Endodermal cell (in vitro differentiated cells): Measurements from ENCODE around the gene ULK3. TPM values are rescaled to one million over a fixed set of nuclear protein-coding genes. Genes with fewer than 3 reads are reported as not detected.

ENCODE experiments used
- DNase-seq: peaks from one replicate; pipeline ENCODE4 v3.0.0-alpha.2; 2017
- H3K27ac ChIP-seq: 2 replicates; pipeline ENCODE4 v1.5.1; 2013; ENCODE audit warnings: mild to moderate bottlenecking, low read depth, low read length, moderate library complexity
- H3K27me3 ChIP-seq: 2 replicates; pipeline ENCODE4 v1.6.1; 2013; ENCODE audit warnings: mild to moderate bottlenecking, low read length, moderate library complexity; ENCODE audit not compliant: insufficient read depth, control insufficient read depth, poor library complexity, severe bottlenecking
- H3K36me3 ChIP-seq: 2 replicates; pipeline ENCODE4 v1.7.0; 2013; ENCODE audit warnings: mild to moderate bottlenecking, low read length, moderate library complexity; ENCODE audit not compliant: control insufficient read depth, insufficient read depth
- H3K4me1 ChIP-seq: one replicate; pipeline ENCODE4 v1.7.0; 2013; ENCODE audit warnings: low read length; ENCODE audit not compliant: control insufficient read depth, insufficient read depth
- H3K4me3 ChIP-seq: 2 replicates; pipeline ENCODE4 v1.5.1; 2013; ENCODE audit warnings: mild to moderate bottlenecking, low read length, moderate library complexity
- H3K9ac ChIP-seq: 2 replicates; pipeline ENCODE4 v1.6.1; 2013; ENCODE audit warnings: mild to moderate bottlenecking, low read length, moderate library complexity; ENCODE audit not compliant: poor library complexity, severe bottlenecking; ENCODE audit errors: extremely low read depth
- H3K9me3 ChIP-seq: 2 replicates; pipeline ENCODE4 v1.6.1; 2013; ENCODE audit warnings: mild to moderate bottlenecking, low read length, moderate library complexity; ENCODE audit not compliant: control insufficient read depth
- H3K27ac Mint-ChIP-seq: 2 replicates; pipeline ENCODE4 v1.8.0; 2020; ENCODE audit warnings: mixed read lengths
- H3K27me3 Mint-ChIP-seq: 2 replicates; pipeline ENCODE4 v1.8.0; 2021; ENCODE audit warnings: mild to moderate bottlenecking, mixed read lengths; ENCODE audit not compliant: insufficient read depth
- H3K36me3 Mint-ChIP-seq: 2 replicates; pipeline ENCODE4 v1.8.0; 2020; ENCODE audit warnings: low read depth, mixed read lengths
- H3K4me1 Mint-ChIP-seq: 2 replicates; pipeline ENCODE4 v1.8.0; 2020; ENCODE audit warnings: mixed read lengths
- H3K4me3 Mint-ChIP-seq: 2 replicates; pipeline ENCODE4 v1.8.0; 2020; ENCODE audit warnings: mild to moderate bottlenecking, moderate library complexity, mixed read lengths
- H3K9me3 Mint-ChIP-seq: 2 replicates; pipeline ENCODE4 v1.8.0; 2020; ENCODE audit warnings: mild to moderate bottlenecking, mixed read lengths
- WGBS, 2 experiments: methylation state at CpG; one replicate each; pipeline versions ENCODE4 v1.1.5 to v1.1.7; 2013; ENCODE audit warnings: missing lambda C conversion rate in 2 of 2, mixed read lengths in 1 of 2; ENCODE audit not compliant: insufficient coverage in 1 of 2, insufficient read length in 1 of 2; 5-methylcytosine and 5-hydroxymethylcytosine counted together
- total RNA-seq, 2 donors: library from RNA; stranded (reverse); fragmentation: NEBNext Ultra II Directional in 1 of 2; extraction: Animal tissue kit (Norgen Biotek cat#: 25700) in 1 of 2; gene quantifications; 2 replicates in 1 of 2; 3 replicates in 1 of 2; pipeline ENCODE4 v1.2.1, GENCODE V29; 2021
- TF ChIP-seq, protein P1 (sequence below): fragments of 200-600 bp; sonication (generic); conservative IDR thresholded peaks from 2 replicates; pipeline ENCODE4 v1.5.0; 2021; ENCODE audit warnings: antibody characterized with exemption, mild to moderate bottlenecking

The ULK3 gene
- total RNA-seq, 2 donors from 2014 or later = 33.9 to 36.2 TPM

DNA sequence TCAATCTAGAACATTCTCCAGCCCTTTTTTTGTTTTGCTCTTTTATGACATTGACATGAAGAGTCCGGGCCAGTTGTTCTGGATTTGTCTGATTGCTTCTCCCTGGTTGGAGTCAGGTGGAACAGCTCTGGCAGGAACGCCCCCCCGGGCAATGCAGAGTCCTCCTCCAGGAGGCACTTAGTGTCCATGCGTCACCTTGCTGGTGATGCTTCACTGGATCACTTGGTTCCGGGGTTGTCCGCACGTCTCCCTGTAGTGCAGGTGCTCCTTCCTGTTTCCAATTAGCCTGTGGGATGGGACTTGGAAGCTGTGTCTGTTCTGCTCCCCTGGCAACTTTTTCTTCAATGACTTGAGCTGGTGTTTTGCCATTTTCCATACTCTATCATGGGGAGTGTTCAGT lies 51.3 kb downstream of the ULK3 start:
- H3K36me3 ChIP-seq = peaks cover 8% of the 10 kb centered on the region
- no peak overlapping the region for H3K9ac ChIP-seq
- Mint-ChIP-seq H3K27ac (no peak overlapping the region), H3K4me3 (no peak overlapping the region), H3K4me1 (peaks cover 14% of the 10 kb centered on the region), H3K9me3 (no peaks in the 10 kb centered on the region), H3K27me3 (no peaks in the 10 kb centered on the region), H3K36me3 (peaks cover 11% of the 10 kb centered on the region)
- H3K9me3 ChIP-seq = no peaks in the 10 kb centered on the region
- no peaks in the 10 kb centered on the region for H3K4me1 ChIP-seq
- H3K27me3 ChIP-seq = no peaks in the 10 kb centered on the region
- no peak for DNase-seq
- H3K27ac ChIP-seq = no peak overlapping the region
- TF ChIP-seq, protein P1, sequence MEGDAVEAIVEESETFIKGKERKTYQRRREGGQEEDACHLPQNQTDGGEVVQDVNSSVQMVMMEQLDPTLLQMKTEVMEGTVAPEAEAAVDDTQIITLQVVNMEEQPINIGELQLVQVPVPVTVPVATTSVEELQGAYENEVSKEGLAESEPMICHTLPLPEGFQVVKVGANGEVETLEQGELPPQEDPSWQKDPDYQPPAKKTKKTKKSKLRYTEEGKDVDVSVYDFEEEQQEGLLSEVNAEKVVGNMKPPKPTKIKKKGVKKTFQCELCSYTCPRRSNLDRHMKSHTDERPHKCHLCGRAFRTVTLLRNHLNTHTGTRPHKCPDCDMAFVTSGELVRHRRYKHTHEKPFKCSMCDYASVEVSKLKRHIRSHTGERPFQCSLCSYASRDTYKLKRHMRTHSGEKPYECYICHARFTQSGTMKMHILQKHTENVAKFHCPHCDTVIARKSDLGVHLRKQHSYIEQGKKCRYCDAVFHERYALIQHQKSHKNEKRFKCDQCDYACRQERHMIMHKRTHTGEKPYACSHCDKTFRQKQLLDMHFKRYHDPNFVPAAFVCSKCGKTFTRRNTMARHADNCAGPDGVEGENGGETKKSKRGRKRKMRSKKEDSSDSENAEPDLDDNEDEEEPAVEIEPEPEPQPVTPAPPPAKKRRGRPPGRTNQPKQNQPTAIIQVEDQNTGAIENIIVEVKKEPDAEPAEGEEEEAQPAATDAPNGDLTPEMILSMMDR = no peak
- WGBS, 2 experiments = 87 to 96% methylated on average over 3 to 7 of the region's 7 CpGs
- H3K4me3 ChIP-seq = no peak overlapping the region

DNA sequence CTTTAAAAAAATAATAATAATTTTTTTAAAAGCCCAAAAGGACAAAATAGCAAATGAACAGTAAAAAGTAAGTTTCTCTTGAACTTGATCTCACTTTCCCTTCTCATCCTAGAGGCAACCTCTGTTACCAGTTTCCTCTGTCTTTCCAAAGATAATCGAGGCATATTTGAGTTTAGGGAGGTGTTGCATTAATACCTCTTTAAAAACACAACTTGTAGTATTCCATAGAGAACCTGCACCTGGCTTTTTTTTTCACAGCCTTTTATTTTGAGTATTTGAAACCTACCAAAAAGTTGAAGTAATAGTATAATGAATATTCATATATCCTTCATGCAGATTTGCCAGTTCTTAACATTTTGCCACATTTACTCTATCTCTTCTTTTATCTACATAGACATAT lies 51.9 kb downstream of the ULK3 start:
- Mint-ChIP-seq H3K27me3 (no peaks in the 10 kb centered on the region), H3K36me3 (peaks cover 9% of the 10 kb centered on the region), H3K4me3 (no peak overlapping the region), H3K27ac (no peak overlapping the region), H3K4me1 (peaks cover 14% of the 10 kb centered on the region), H3K9me3 (no peaks in the 10 kb centered on the region)
- Histone ChIP-seq H3K27me3 (no peaks in the 10 kb centered on the region), H3K9me3 (no peaks in the 10 kb centered on the region), H3K4me1 (no peaks in the 10 kb centered on the region), H3K27ac (no peak overlapping the region), H3K36me3 (peaks cover 8% of the 10 kb centered on the region), H3K9ac (no peak overlapping the region), H3K4me3 (no peak overlapping the region)
- no peak for DNase-seq
- WGBS, 2 experiments = 80% methylated on average over 1 of the region's 1 CpG; no CpG with 5 or more reads in 1 of the 2 experiments
- TF ChIP-seq, protein P1 = no peak

DNA sequence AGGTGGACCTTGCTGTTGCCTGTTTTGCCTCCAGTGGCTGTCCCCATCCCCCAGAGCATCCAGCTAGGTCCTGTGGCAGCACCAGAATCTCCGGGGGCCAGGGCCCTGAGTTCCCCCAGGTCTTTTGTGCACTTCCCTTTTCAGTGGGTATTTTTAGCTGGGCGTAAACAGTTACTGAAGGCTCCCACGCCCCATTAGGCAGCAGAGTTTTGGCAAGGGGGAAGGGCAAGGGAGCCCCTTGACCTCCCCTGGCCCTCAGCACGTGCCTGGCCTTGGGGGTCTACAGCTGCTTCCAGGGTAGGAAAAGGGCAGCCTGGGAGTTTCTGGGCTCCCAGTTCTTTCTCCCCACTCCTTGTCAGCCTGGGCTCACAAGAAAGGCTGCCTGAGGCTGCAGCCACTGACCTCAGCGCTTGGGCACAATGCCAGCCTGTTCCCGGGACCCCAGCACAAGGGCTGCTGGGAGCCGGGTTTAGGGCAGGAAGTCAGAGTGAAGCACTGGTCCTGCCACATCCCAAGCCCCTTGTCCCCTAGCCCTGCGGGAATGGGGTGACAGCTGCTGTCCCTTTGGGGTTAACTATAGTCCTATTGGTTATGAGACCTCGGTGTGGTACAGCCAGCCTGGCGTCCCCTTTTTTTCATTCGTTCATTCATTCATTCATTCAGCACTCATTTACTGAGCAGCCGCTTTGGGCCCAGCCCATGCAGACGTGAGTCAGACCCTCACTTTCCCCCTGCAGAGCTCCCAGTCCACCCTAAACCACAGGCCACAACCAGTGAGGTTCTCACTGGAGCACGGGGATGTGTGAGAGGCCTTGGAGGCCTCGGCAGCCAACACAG lies 52.7 kb downstream of the ULK3 start:
- H3K9me3 Mint-ChIP-seq = no peaks in the 10 kb centered on the region
- H3K27me3 Mint-ChIP-seq = no peaks in the 10 kb centered on the region
- H3K4me1 Mint-ChIP-seq = peaks cover 14% of the 10 kb centered on the region
- WGBS, 2 experiments = 90 to 96% methylated on average over 9 to 15 of the region's 15 CpGs
- no peak overlapping the region for H3K27ac Mint-ChIP-seq
- H3K27me3 ChIP-seq = no peaks in the 10 kb centered on the region
- H3K36me3 ChIP-seq = peaks cover 9% of the 10 kb centered on the region
- no peak overlapping the region for H3K4me3 ChIP-seq
- peaks cover 7% of the 10 kb centered on the region for H3K36me3 Mint-ChIP-seq
- DNase-seq = no peak
- H3K4me3 Mint-ChIP-seq = no peak overlapping the region
- H3K9me3 ChIP-seq = no peaks in the 10 kb centered on the region
- no peaks in the 10 kb centered on the region for H3K4me1 ChIP-seq
- TF ChIP-seq, protein P1 = no peak
- no peak overlapping the region for H3K27ac ChIP-seq
- no peak overlapping the region for H3K9ac ChIP-seq
